IMR-90 (cell line): ENCODE results near the gene GDI2.

Experiments used
- CEBPB ChIP-seq: IDR thresholded peaks from 2 replicates; pipeline ENCODE4 v1.6.1; 2012; ENCODE audit warnings: low read depth, low read length, improper control_type of control experiment
- TF ChIP-seq, protein P1 (sequence below): conservative IDR thresholded peaks from 2 replicates; pipeline ENCODE4 v1.5.1; 2012; ENCODE audit warnings: mild to moderate bottlenecking, low read depth, low read length, improper control_type of control experiment
- TF ChIP-seq, protein P2 (sequence below): fragments of 150-350 bp; IDR thresholded peaks from 2 replicates; pipeline ENCODE4 v1.6.1; 2016; ENCODE audit warnings: low read depth, mild to moderate bottlenecking, low read length, moderate library complexity, borderline replicate concordance

DNA sequence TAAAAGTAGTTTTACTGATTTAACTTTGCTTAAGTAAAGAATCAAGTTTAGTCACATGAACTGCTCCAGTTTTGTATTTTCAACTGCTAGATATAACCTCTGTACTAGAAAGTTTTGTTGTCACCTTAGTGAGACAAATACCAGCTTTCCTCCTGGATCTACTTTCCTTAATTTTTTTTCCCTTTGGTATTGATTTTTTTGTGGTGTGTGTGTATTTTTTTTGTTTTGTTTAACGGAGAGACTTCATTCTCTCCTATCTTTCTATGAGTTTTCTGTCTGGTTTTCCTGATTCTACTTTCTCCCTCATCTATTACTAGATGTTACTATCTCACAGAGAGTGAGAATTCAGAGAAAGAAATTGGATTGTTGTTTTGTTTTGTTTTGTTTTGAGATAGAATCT is 76.6 kb downstream of the GDI2 start:
- TF ChIP-seq, protein P1, sequence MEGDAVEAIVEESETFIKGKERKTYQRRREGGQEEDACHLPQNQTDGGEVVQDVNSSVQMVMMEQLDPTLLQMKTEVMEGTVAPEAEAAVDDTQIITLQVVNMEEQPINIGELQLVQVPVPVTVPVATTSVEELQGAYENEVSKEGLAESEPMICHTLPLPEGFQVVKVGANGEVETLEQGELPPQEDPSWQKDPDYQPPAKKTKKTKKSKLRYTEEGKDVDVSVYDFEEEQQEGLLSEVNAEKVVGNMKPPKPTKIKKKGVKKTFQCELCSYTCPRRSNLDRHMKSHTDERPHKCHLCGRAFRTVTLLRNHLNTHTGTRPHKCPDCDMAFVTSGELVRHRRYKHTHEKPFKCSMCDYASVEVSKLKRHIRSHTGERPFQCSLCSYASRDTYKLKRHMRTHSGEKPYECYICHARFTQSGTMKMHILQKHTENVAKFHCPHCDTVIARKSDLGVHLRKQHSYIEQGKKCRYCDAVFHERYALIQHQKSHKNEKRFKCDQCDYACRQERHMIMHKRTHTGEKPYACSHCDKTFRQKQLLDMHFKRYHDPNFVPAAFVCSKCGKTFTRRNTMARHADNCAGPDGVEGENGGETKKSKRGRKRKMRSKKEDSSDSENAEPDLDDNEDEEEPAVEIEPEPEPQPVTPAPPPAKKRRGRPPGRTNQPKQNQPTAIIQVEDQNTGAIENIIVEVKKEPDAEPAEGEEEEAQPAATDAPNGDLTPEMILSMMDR = no peak
- no peak for TF ChIP-seq CEBPB
- TF ChIP-seq, protein P2, sequence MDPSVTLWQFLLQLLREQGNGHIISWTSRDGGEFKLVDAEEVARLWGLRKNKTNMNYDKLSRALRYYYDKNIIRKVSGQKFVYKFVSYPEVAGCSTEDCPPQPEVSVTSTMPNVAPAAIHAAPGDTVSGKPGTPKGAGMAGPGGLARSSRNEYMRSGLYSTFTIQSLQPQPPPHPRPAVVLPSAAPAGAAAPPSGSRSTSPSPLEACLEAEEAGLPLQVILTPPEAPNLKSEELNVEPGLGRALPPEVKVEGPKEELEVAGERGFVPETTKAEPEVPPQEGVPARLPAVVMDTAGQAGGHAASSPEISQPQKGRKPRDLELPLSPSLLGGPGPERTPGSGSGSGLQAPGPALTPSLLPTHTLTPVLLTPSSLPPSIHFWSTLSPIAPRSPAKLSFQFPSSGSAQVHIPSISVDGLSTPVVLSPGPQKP = no peak
